H9 (cell line): ENCODE measurements around the gene PTBP3. TPM values are rescaled to one million over a fixed set of nuclear protein-coding genes. Genes with fewer than 3 reads are reported as not detected.

Experiments used
- DNase-seq: peaks from one replicate; pipeline ENCODE4 v3.0.0-alpha.2; 2017
- H2AFZ ChIP-seq: one replicate; pipeline ENCODE4 v1.6.1; 2013; ENCODE audit warnings: mild to moderate bottlenecking, low read length, control low read depth, moderate library complexity
- H2AK5ac ChIP-seq: 2 replicates; pipeline ENCODE4 v1.6.1; 2013; ENCODE audit warnings: low read length, control low read depth, mixed read lengths; ENCODE audit not compliant: insufficient read length
- H2BK120ac ChIP-seq: one replicate; pipeline ENCODE4 v1.6.1; 2013; ENCODE audit warnings: low read depth, mild to moderate bottlenecking, low read length, control low read depth, inconsistent platforms; ENCODE audit not compliant: poor library complexity, severe bottlenecking
- H2BK12ac ChIP-seq: 2 replicates; pipeline ENCODE4 v1.6.1; 2013; ENCODE audit warnings: low read length, control low read depth, mixed read lengths, low read depth; ENCODE audit not compliant: insufficient read length
- H2BK15ac ChIP-seq: 2 replicates; pipeline ENCODE4 v1.6.1; 2013; ENCODE audit warnings: low read depth, low read length, control low read depth
- H2BK20ac ChIP-seq: one replicate; pipeline ENCODE4 v1.6.1; 2013; ENCODE audit warnings: low read depth, mild to moderate bottlenecking, low read length, control low read depth, inconsistent platforms; ENCODE audit not compliant: poor library complexity, severe bottlenecking
- H2BK5ac ChIP-seq: 2 replicates; pipeline ENCODE4 v1.6.1; 2013; ENCODE audit warnings: low read length, control low read depth, mixed read lengths; ENCODE audit not compliant: insufficient read length
- H3K14ac ChIP-seq: 2 replicates; pipeline ENCODE4 v1.6.1; 2013; ENCODE audit warnings: low read length, control low read depth; ENCODE audit not compliant: insufficient read depth
- H3K18ac ChIP-seq: 2 replicates; pipeline ENCODE4 v1.6.1; 2013; ENCODE audit warnings: low read depth, mild to moderate bottlenecking, mixed read lengths, low read length, control low read depth; ENCODE audit not compliant: insufficient read length
- H3K23ac ChIP-seq: 2 replicates; pipeline ENCODE4 v1.6.1; 2013; ENCODE audit warnings: low read length, control low read depth, mixed read lengths, low read depth; ENCODE audit not compliant: insufficient read length
- H3K23me2 ChIP-seq: 2 replicates; pipeline ENCODE4 v1.6.1; 2013; ENCODE audit warnings: low read depth, mild to moderate bottlenecking, mixed read lengths, low read length, control low read depth; ENCODE audit not compliant: insufficient read length, poor library complexity, severe bottlenecking
- H3K27ac ChIP-seq: 2 replicates; pipeline ENCODE4 v1.5.1; 2013; ENCODE audit warnings: low read length, control low read depth, mixed read lengths, low read depth; ENCODE audit not compliant: insufficient read length
- H3K27me3 ChIP-seq: 2 replicates; pipeline ENCODE4 v1.6.1; 2013; ENCODE audit warnings: low read length, control low read depth, inconsistent platforms; ENCODE audit not compliant: insufficient read depth
- H3K4ac ChIP-seq: 2 replicates; pipeline ENCODE4 v1.6.1; 2013; ENCODE audit warnings: low read depth, mild to moderate bottlenecking, control low read depth, inconsistent platforms, low read length, moderate library complexity
- H3K4me1 ChIP-seq: 2 replicates; pipeline ENCODE4 v1.6.1; 2013; ENCODE audit warnings: low read length, control low read depth, inconsistent platforms; ENCODE audit not compliant: insufficient read depth
- H3K4me2 ChIP-seq: 2 replicates; pipeline ENCODE4 v1.6.1; 2013; ENCODE audit warnings: low read length, control low read depth, mixed read lengths; ENCODE audit not compliant: insufficient read length, insufficient read depth
- H3K56ac ChIP-seq: 2 replicates; pipeline ENCODE4 v1.6.1; 2013; ENCODE audit warnings: low read depth, mild to moderate bottlenecking, mixed read lengths, low read length, control low read depth; ENCODE audit not compliant: insufficient read length
- H3K79me1 ChIP-seq: 2 replicates; pipeline ENCODE4 v1.6.1; 2013; ENCODE audit warnings: low read depth, mild to moderate bottlenecking, moderate library complexity, low read length, control low read depth, inconsistent platforms; ENCODE audit not compliant: insufficient read depth, poor library complexity, severe bottlenecking
- H3K79me2 ChIP-seq: 2 replicates; pipeline ENCODE4 v1.6.1; 2013; ENCODE audit warnings: low read length, control low read depth, inconsistent platforms; ENCODE audit not compliant: insufficient read depth
- H3K9ac ChIP-seq: 2 replicates; pipeline ENCODE4 v1.6.1; 2013; ENCODE audit warnings: low read length, control low read depth, mixed read lengths; ENCODE audit not compliant: insufficient read length; ENCODE audit errors: extremely low read depth
- H3K9me3 ChIP-seq: one replicate; pipeline ENCODE4 v1.6.1; 2013; ENCODE audit warnings: low read depth, low read length, inconsistent platforms; ENCODE audit not compliant: control insufficient read depth
- H3T11ph ChIP-seq: one replicate; pipeline ENCODE4 v1.6.1; 2013; ENCODE audit warnings: mild to moderate bottlenecking, low read length, control low read depth, inconsistent platforms
- H4K20me1 ChIP-seq: one replicate; pipeline ENCODE4 v1.6.1; 2013; ENCODE audit not compliant: control insufficient read depth, insufficient read length, insufficient read depth
- H4K5ac ChIP-seq: 2 replicates; pipeline ENCODE4 v1.6.1; 2013; ENCODE audit warnings: low read depth, mild to moderate bottlenecking, mixed read lengths, low read length, control low read depth; ENCODE audit not compliant: insufficient read length
- H4K8ac ChIP-seq: replicated peaks from 2 replicates; pipeline ENCODE4 v1.6.1; 2013; ENCODE audit warnings: low read length, control low read depth, mixed read lengths, low read depth; ENCODE audit not compliant: insufficient read length
- H4K91ac ChIP-seq: 2 replicates; pipeline ENCODE4 v1.6.1; 2013; ENCODE audit warnings: low read depth, mild to moderate bottlenecking, moderate library complexity, mixed read lengths, low read length, control low read depth; ENCODE audit not compliant: insufficient read length
- H3K27ac Mint-ChIP-seq, 3 experiments: 2 replicates in 2 of 3; 3 replicates in 1 of 3; pipeline ENCODE4 v1.8.0; 2020 to 2021; ENCODE audit warnings: mixed read lengths in 3 of 3, mild to moderate bottlenecking in 1 of 3, moderate library complexity in 1 of 3
- H3K27me3 Mint-ChIP-seq: 2 replicates; pipeline ENCODE4 v1.8.0; 2021; ENCODE audit warnings: low read depth, mild to moderate bottlenecking, moderate library complexity, mixed read lengths
- H3K36me3 Mint-ChIP-seq, 3 experiments: 2 replicates in 2 of 3; 3 replicates in 1 of 3; pipeline ENCODE4 v1.8.0; 2020 to 2021; ENCODE audit warnings: low read depth in 3 of 3, mixed read lengths in 3 of 3; ENCODE audit not compliant: insufficient read depth in 1 of 3
- H3K4me1 Mint-ChIP-seq, 2 experiments: 2 replicates each; pipeline ENCODE4 v1.8.0; 2020; ENCODE audit warnings: mixed read lengths in 2 of 2
- H3K4me3 Mint-ChIP-seq, 2 experiments: 2 replicates in 1 of 2; 3 replicates in 1 of 2; pipeline ENCODE4 v1.8.0; 2020 to 2021; ENCODE audit warnings: mild to moderate bottlenecking in 2 of 2, mixed read lengths in 2 of 2, moderate library complexity in 1 of 2
- H3K9me3 Mint-ChIP-seq, 2 experiments: 2 replicates in 1 of 2; 3 replicates in 1 of 2; pipeline ENCODE4 v1.8.0; 2020; ENCODE audit warnings: mild to moderate bottlenecking in 2 of 2, mixed read lengths in 2 of 2, moderate library complexity in 1 of 2
- CTCF ChIP-seq: fragments of 200-600 bp; sonication (generic); conservative IDR thresholded peaks from 3 replicates; pipeline ENCODE4 v1.8.0; 2021; ENCODE audit warnings: antibody characterized with exemption, mild to moderate bottlenecking
- WGBS: extraction: QIAGEN DNeasy Blood & Tissue Kit; methylation state at CpG from one replicate; pipeline ENCODE4 v1.1.7; 2013; ENCODE audit warnings: missing lambda C conversion rate, low lambda C conversion rate, mixed read lengths; ENCODE audit not compliant: insufficient read length; ENCODE audit errors: extremely low coverage; 5-methylcytosine and 5-hydroxymethylcytosine counted together
- total RNA-seq: library from RNA; stranded (reverse); gene quantifications from 2 replicates; pipeline ENCODE4 v1.2.1, GENCODE V29; 2021

The PTBP3 gene
- total RNA-seq, 1 experiment from 2014 or later: 89.5 TPM

GRCh38 chr9:112322701-112323377, 10.6 kb downstream of the PTBP3 start:
- Histone ChIP-seq H3K4me1 (peaks cover 2% of the 10 kb centered on the region; the same call in 1 of the 2 replicates), H3T11ph (no peak overlapping the region), H3K27ac (no peak overlapping the region), H3K23me2 (no peaks in the 10 kb centered on the region), H2BK120ac (no peak overlapping the region), H3K9me3 (no peaks in the 10 kb centered on the region), H4K8ac (no peak overlapping the region), H2AK5ac (no peak overlapping the region), H3K9ac (no peak overlapping the region), H3K23ac (no peak overlapping the region), H4K5ac (no peak overlapping the region), H2BK15ac (no peak overlapping the region), H2BK5ac (no peak overlapping the region), H2AFZ (no peak overlapping the region), H3K4me2 (no peak overlapping the region), H4K91ac (no peak overlapping the region), H3K14ac (no peak overlapping the region), H4K20me1 (no peaks in the 10 kb centered on the region), H3K79me1 (peaks cover 8% of the 10 kb centered on the region), H3K18ac (no peak overlapping the region), H2BK12ac (no peak overlapping the region), H3K27me3 (no peaks in the 10 kb centered on the region), H3K4ac (no peak overlapping the region), H3K79me2 (peaks cover 45% of the 10 kb centered on the region), H2BK20ac (no peak overlapping the region), H3K56ac (no peak overlapping the region)
- Mint-ChIP-seq H3K27ac (no peak overlapping the region; a peak in 1 of 7 replicates), H3K36me3 (peaks cover 0 to 4% (median 3%) of the 10 kb centered on the region in 3 experiments; a peak in 3 of 7 replicates), H3K27me3 (no peaks in the 10 kb centered on the region), H3K9me3 (no peaks in the 10 kb centered on the region; a peak in 1 of 5 replicates), H3K4me1 (peaks cover 31 to 44% of the 10 kb centered on the region in 2 experiments), H3K4me3 (no peak overlapping the region)
- no peak for DNase-seq
- WGBS: no CpG with 5 or more reads among the region's 5 CpGs
- no peak for TF ChIP-seq CTCF
